WI38 (cell line): Measurements from ENCODE around the gene EGLN2.

Experiments used
- H3K4me3 ChIP-seq: 2 replicates; pipeline ENCODE4 v1.5.1; 2011; ENCODE audit warnings: low read depth, mild to moderate bottlenecking, control low read depth, low read length
- TF ChIP-seq, protein P1 (sequence below): IDR thresholded peaks from 2 replicates; pipeline ENCODE4 v1.5.1; 2012; ENCODE audit warnings: low read depth, mild to moderate bottlenecking, control low read depth, low read length

EGLN2 gene

DNA sequence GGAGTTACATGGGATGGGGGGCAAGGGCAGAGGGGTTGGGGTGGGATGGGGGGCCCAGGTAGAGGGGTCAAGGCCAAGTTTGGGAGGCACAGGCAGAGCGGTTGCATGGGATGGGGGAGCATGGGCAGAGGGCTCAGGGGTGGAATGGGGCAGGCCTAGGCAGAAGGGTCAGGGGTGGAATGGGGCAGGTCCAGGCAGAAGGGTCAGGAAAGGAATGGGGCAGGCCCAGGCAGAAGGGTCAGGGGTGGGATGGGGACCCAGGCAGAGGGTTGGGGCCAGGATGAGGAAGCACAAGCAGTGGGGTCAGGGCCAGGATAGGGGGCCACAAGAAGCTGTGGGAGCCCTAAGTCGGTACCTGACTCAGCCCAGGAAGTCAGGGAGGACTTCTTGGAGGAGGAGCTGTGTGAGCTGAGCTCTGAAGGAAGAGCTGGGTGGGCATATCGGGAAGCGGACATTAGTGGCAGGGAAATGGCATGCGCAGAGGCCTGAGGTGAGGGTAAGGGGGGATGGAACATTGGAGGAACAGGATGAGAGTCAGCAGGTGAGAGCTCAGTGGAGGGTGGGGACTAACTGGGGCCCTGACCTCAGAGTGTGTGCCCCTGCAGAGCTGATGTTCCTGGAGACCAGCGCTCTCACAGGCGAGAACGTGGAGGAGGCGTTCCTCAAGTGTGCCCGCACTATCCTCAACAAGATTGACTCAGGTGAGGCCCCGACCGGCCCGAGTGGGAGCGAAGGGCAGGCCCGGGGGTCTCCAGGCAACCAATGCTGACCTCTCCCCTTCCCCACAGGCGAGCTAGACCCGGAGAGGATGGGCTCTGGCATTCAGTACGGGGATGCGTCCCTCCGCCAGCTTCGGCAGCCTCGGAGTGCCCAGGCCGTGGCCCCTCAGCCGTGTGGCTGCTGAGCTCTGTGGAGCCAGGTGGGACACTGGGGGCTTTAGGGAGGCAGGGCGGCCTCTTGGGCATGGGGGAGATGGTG lies 12.6 kb upstream of the EGLN2 start:
- H3K4me3 ChIP-seq, result no peak overlapping the region
- TF ChIP-seq, protein P1, sequence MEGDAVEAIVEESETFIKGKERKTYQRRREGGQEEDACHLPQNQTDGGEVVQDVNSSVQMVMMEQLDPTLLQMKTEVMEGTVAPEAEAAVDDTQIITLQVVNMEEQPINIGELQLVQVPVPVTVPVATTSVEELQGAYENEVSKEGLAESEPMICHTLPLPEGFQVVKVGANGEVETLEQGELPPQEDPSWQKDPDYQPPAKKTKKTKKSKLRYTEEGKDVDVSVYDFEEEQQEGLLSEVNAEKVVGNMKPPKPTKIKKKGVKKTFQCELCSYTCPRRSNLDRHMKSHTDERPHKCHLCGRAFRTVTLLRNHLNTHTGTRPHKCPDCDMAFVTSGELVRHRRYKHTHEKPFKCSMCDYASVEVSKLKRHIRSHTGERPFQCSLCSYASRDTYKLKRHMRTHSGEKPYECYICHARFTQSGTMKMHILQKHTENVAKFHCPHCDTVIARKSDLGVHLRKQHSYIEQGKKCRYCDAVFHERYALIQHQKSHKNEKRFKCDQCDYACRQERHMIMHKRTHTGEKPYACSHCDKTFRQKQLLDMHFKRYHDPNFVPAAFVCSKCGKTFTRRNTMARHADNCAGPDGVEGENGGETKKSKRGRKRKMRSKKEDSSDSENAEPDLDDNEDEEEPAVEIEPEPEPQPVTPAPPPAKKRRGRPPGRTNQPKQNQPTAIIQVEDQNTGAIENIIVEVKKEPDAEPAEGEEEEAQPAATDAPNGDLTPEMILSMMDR, result no peak

GRCh38 chr19:40791349-40791748 lies 7.6 kb upstream of the EGLN2 start:
- TF ChIP-seq, protein P1, result no peak
- no peak overlapping the region for H3K4me3 ChIP-seq

- TF ChIP-seq, protein P1, result no peak
- H3K4me3 ChIP-seq, result no peak overlapping the region
Observed at GRCh38 chr19:40791996-40792395, 7.0 kb upstream of the EGLN2 start.

- no peak overlapping the region for H3K4me3 ChIP-seq
- TF ChIP-seq, protein P1, result no peak
Observed at GRCh38 chr19:40797166-40797962, 1.6 kb upstream of the EGLN2 start.

DNA sequence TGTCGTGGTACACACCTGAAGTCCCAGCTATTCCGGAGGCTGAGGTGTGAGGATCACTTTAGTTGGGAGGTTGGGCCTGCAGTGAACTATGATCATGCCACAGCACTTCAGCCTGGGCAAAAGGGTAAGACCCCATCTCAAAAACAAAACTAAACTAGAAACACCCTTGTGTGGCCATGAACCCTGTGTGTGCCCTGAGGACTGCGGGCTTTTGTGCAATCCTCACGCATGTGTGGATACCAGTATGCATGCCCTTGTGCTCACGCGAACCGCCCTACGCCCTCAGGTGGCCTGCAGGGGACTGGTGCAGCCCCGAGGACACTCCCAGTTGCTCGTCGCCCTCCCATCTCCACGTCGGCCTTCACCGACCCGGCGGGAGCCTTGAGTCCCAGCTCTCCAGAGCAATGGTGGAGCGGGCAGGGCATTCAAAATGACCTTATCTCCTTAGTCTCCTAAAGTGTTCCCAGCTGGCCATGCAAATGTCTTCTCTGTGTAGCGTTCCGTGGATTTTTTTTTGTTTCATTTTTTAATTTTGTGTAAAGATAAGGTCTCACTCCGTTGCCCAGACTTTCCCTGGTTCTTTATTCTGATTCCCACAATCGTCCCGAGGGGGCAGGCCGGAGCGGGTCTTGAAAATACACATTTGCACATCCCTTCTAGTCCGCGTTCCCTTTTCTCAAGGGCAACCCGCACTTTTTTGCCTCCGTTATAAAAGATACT lies 868 bp upstream of the EGLN2 start:
- H3K4me3 ChIP-seq, result peak overlapping the region; percentile 61
- TF ChIP-seq, protein P1, result peak; percentile 44

- peak overlapping the region; percentile 87 for H3K4me3 ChIP-seq
- TF ChIP-seq, protein P1, result no peak
Observed at GRCh38 chr19:40799558-40800338, 757 bp downstream of the EGLN2 start.
